Activated naive CD4-positive, alpha-beta T cell treated with anti-CD3 and anti-CD28 coated beads, Interleukin-2, amount 50 U/mL, for 16 hours (primary cell): Measurements from ENCODE around the gene STARD10.
"Not testable (repeated sequence)": the region's sequence is repeated elsewhere in the genome, so short reads cannot be mapped to it uniquely, and the experiment has no call there.

ENCODE experiments used
- DNase-seq: peaks from one replicate; pipeline ENCODE4 v3.0.0-alpha.2; 2020

The STARD10 gene

GRCh38 chr11:72825661-72826060 is 31.8 kb upstream of the STARD10 start:
- DNase-seq = no peak

GRCh38 chr11:72824811-72825505 is 31.1 kb upstream of the STARD10 start:
- DNase-seq = no peak

DNA sequence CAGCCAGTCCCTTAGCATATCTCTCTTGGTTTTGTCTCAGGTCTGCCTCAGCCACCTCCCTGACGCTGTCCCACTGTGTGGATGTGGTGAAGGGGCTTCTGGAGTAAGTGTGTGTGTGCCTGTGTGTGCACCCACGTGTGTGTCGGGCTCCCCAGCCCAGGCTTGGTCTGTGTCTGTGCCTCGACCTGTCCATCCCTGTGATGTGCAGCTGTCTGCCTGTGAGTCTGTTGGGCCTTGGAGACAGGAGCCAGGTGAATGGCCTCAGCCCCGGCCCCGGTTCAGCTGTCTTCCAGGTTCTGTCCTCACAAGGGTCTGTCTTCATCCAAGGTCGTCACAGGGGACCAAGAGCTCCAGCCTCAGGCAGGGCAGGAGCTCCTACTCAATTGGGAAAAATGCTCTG is 30.2 kb upstream of the STARD10 start:
- no peak for DNase-seq

DNA sequence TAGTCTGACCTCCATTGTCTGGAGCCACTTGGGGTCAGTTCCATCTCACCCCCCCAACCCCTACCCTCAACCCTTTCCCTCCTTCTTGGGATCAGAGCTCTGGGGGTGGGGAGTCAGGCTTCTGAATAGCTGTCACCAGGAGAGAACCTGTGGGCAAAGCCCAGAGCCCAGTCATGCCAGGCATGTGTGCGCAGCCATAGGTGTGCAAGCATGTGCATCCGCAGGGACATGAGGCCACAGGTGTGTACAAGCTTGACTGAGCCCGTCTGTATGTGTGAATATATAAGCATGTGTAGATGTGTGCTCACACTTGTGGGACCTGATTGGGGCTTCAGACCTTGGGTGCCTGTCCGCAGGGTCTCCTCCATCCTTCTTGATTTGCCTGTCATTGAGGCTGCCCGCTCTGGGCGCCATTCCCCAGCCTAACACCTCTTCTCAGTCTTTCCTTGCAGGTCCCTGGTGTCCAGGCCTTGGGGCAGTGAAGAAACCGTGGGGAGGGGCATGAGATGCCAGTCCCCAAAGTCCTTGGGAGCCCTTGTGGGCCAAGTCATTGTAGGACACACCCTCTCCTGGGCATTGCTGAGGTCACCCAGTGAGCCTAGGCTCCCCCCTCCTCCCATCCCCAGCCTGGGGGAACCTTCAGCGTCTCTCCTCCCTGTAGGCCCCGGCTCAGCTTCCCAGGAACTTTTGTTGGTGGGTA is 29.4 kb upstream of the STARD10 start:
- no peak for DNase-seq

- DNase-seq = peak; percentile 90
Measured at GRCh38 chr11:72821920-72822799, 28.3 kb upstream of the STARD10 start.

DNA sequence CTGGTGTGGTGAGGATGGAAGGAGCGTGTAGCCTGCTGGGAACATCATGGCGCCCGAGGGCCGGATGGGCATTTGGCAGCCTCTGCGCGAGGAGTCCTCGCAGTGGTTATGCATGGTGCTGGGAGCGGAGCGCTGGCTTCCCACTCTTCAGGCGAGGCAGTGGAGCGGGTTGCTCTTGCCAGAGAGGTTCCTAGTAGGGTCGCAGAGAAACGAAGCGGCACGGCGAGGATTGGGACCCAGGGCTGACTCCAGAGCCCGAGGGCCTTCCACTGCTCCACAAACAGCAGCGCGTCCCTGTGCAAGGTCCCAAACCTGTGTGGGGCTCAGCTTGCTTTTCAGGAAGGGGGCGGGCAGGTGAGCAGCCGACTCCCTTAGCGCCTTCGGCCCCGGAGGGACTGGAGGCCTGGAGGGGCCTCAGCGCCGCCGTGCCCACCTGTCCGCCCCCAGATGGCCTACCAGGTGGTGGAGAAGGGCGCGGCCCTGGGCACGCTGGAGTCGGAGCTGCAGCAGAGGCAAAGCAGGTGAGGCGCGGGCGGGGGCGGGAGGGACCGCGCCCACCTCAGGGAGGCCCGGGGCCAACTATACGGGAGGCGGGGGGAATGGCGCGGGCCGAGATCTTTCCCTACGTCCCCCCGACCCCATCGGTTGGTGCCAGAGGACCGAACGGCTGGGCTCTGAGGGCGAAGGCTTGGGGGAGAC is 27.5 kb upstream of the STARD10 start:
- DNase-seq = no peak

DNA sequence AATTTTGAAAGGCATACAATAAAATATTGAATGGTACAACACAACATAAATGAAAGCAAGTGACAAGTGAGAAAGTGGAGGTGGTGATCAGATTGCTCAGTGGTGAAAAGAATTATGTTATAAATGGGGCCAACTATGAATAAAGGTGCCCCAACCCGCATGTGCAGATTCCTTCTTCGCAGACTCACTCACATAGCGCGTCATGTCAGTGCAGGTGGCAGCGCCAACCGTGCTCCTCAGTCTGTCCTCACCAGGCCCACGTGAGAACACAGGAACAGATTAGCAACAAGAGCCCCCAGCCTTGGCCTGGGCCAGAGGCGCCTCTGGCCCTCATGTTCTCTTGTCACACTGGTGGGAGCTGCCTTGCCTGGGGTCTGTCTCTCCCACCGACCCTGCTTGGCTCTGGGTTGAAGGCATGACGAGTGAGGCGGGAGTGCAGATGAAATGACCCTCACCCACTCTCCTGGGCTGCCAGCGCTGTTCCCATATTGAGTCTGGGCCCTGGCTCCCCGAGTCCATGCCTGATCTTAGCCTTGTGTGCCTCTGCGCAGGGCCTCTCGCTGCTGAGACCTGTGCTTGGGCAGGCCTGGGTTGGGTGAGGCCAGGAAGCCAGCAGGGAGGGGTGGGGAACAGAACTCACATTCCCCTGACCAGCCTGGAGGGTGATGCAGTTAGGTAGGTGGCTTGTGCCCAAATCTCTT is 26.7 kb upstream of the STARD10 start:
- DNase-seq = no peak

- DNase-seq = no peak
Measured at GRCh38 chr11:72818971-72819370, 25.1 kb upstream of the STARD10 start.

- no peak for DNase-seq
Measured at GRCh38 chr11:72817966-72818365, 24.1 kb upstream of the STARD10 start.

GRCh38 chr11:72816404-72816990 is 22.6 kb upstream of the STARD10 start:
- no peak for DNase-seq

GRCh38 chr11:72815110-72815618 is 21.3 kb upstream of the STARD10 start:
- DNase-seq = no peak

GRCh38 chr11:72814286-72815109 is 20.7 kb upstream of the STARD10 start, which contains the start of gene ATG16L2:
ATG16L2 (plus strand) TSS chr11:72814411; CDS start chr11:72814446, 35 bp downstream.
- DNase-seq = peak; percentile 91

GRCh38 chr11:72813740-72814285 is 20.0 kb upstream of the STARD10 start:
- DNase-seq = peak; percentile 86

GRCh38 chr11:72812967-72813739 is 19.3 kb upstream of the STARD10 start:
- DNase-seq = peak; percentile 71

DNA sequence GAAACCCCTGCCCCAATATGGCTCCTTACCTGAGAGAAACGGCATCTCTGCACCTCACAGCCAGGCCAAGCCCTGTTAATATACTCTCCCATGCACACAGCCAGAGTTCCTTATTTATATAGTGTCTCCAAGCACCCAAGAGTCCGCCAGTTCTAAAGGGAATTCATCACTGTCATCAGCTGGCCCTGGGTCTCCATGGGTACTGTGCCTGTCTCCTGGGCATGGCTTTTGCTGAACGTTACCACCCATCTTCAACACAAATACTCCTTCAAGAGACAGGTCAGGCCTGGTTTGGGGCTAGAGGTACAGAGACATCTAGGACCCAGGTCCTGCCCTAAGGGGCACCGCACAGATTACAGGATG is 18.7 kb upstream of the STARD10 start:
- DNase-seq = no peak

DNA sequence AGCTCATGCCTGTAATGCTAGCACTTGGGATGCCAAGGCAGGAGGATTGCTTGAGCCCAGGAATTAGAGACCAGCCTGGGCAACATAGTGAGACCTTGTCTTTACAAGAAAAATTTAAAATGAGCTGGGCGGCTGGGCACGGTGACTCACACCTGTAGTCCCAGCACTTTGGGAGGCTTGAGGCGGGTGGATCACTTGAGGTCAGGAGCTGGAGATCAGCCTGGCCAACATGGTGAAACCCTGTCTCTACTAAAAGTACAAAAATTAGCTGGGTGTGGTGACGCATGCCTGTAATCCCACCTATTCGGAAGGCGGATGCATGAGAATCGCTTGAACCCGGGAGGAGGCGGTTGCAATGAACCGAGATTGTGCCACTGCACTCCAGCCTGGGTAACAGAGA is 17.8 kb upstream of the STARD10 start:
- DNase-seq = not testable (repeated sequence)

DNA sequence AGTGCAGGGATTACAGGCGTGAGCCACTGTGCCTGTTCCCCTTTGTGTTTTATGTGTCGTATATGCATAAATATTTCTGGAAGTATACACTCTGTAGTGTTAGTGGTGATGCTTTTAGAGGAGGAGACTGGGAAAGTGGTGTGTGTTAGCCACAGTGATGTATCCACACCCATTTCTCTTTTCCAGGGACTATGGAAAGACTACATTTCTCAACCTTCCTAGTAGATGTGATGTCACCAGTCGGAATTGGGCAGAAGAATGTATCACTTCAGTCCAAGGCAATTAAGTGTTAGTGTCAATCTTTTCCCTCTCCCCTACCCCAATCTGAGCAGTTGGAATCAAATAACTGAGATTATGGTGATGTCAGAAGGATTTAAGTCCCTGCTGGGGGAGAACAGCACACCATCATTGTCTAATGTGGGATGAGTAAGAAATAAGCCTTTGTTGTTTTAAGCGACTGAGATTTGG is 14.5 kb upstream of the STARD10 start:
- no peak for DNase-seq

GRCh38 chr11:72807792-72808191 is 13.9 kb upstream of the STARD10 start:
- DNase-seq = no peak

DNA sequence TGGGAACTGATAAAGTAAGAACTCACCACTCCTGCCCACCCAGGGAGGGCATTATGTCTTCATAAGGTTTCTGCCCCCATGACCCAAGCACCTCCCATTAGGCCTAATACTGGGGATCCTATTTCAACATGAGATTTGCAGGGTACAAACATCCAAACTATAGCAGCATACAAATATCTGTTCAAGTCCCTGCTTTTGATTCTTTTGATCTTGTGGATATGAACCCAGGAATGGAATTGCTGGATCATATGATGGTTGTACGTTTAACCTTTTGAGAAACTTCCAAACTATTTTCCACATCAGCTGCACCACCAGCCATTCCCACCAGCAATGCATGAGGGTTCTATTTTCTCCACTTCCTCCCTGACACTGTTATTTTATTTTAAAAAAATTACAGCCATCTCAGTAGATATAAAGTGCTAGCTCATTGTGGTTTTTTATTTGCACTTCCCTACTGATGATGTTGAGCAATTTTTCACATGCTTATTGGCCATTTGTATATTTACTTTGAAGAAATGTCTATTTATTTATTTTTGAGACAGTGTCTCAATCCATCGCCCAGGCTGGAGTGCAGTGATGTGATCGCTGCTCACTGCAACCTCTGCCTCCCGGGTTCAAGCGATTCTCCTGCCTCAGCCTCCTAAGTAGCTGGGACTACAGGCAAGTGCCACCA is 13.3 kb upstream of the STARD10 start:
- DNase-seq = no peak
